Measurements from ENCODE around the gene OAS2.

DNA sequence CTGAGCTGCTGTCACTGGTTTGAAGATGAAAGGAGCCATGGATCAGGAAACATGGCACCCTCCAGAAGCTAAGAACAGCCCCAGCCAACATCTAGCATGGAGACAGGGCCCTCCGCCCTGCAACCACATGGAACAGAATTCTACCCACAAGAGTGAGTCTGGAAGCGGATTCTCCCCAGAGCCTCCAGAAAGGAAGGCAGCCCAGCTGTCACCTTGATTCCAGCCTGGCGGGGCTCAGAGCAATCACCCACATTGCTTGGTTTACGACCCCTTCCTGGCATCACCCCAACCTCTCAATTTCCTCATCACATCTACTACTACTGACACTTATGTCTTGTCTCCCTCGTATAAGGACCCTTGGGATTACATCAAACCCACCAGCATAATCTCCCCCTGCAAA is 38.5 kb downstream of the OAS2 start:
- TF ChIP-seq ZNF584 (CRISPR knock-in tag; IDR thresholded peaks at IDR 0.05; ENCODE audit: low read depth) (no peak), BMI1 (IDR thresholded peaks at IDR 0.05; ENCODE audit: low read length) (no peak), ASH1L (IDR thresholded peaks at IDR 0.05; ENCODE audit: borderline replicate concordance, low read depth, partially characterized antibody) (no peak), ELF1 (tag; IDR thresholded peaks at IDR 0.05) (no peak), ZNF354B (CRISPR knock-in tag; IDR thresholded peaks at IDR 0.05) (no peak)
